Astrocyte (in vitro differentiated cells and primary cell): ENCODE results near the gene ZMAT2. TPM values are rescaled to one million over a fixed set of nuclear protein-coding genes. Genes with fewer than 3 reads are reported as not detected.
"Not testable (repeated sequence)": the region's sequence is repeated elsewhere in the genome, so short reads cannot be mapped to it uniquely, and the experiment has no call there.

Source experiments
- DNase-seq: peaks from one replicate; pipeline ENCODE4 v3.0.0-alpha.2; 2010; ENCODE audit warnings: low read depth
- FAIRE-seq: peaks from 2 replicates; lab custom pipeline; 2011; peaks lifted over from hg19 to GRCh38; lab: Jason Lieb, UNC
- H2AFZ ChIP-seq: 2 replicates; pipeline ENCODE4 v1.6.0; 2012; ENCODE audit warnings: low read depth, low read length, inconsistent platforms
- H3K27ac ChIP-seq: 2 replicates; pipeline ENCODE4 v1.5.1; 2011; ENCODE audit warnings: low read depth, low read length, inconsistent platforms
- H3K27me3 ChIP-seq: 2 replicates; pipeline ENCODE4 v1.6.0; 2011; ENCODE audit warnings: low read length, inconsistent platforms; ENCODE audit not compliant: insufficient read depth
- H3K36me3 ChIP-seq: 2 replicates; pipeline ENCODE4 v1.5.1; 2011; ENCODE audit warnings: low read length, inconsistent platforms; ENCODE audit not compliant: insufficient read depth
- H3K4me1 ChIP-seq: 2 replicates; pipeline ENCODE4 v1.5.1; 2011; ENCODE audit warnings: low read length, inconsistent platforms; ENCODE audit not compliant: insufficient read depth
- H3K4me2 ChIP-seq: 2 replicates; pipeline ENCODE4 v1.6.0; 2012; ENCODE audit warnings: low read length, inconsistent platforms
- H3K4me3 ChIP-seq: 2 replicates; pipeline ENCODE4 v1.5.1; 2011; ENCODE audit warnings: low read depth, mild to moderate bottlenecking, low read length, inconsistent platforms; ENCODE audit not compliant: insufficient read depth
- H3K79me2 ChIP-seq: 2 replicates; pipeline ENCODE4 v1.6.0; 2012; ENCODE audit warnings: mild to moderate bottlenecking, low read length, inconsistent platforms; ENCODE audit not compliant: insufficient read depth
- H3K9ac ChIP-seq: 2 replicates; pipeline ENCODE4 v1.6.0; 2012; ENCODE audit warnings: mild to moderate bottlenecking, low read length, inconsistent platforms
- H3K9me3 ChIP-seq: 2 replicates; pipeline ENCODE4 v1.5.1; 2012; ENCODE audit warnings: low read depth, mild to moderate bottlenecking, low read length, inconsistent platforms; ENCODE audit not compliant: insufficient read depth
- H4K20me1 ChIP-seq: 2 replicates; pipeline ENCODE4 v1.6.0; 2012; ENCODE audit warnings: low read length, inconsistent platforms; ENCODE audit not compliant: insufficient read depth
- H3K27ac Mint-ChIP-seq: one replicate; pipeline ENCODE4 v1.8.0; 2021; ENCODE audit warnings: mild to moderate bottlenecking, mixed read lengths; ENCODE audit not compliant: unreplicated experiment
- H3K27me3 Mint-ChIP-seq: one replicate; pipeline ENCODE4 v1.8.0; 2021; ENCODE audit warnings: low read depth, mixed read lengths; ENCODE audit not compliant: unreplicated experiment
- H3K36me3 Mint-ChIP-seq: one replicate; pipeline ENCODE4 v1.8.0; 2021; ENCODE audit warnings: low read depth, mixed read lengths; ENCODE audit not compliant: unreplicated experiment
- H3K4me1 Mint-ChIP-seq: one replicate; pipeline ENCODE4 v1.8.0; 2021; ENCODE audit warnings: low read depth, mixed read lengths; ENCODE audit not compliant: unreplicated experiment
- H3K4me3 Mint-ChIP-seq: one replicate; pipeline ENCODE4 v1.8.0; 2021; ENCODE audit warnings: mild to moderate bottlenecking, moderate library complexity, mixed read lengths; ENCODE audit not compliant: unreplicated experiment
- H3K9me3 Mint-ChIP-seq: one replicate; pipeline ENCODE4 v1.8.0; 2021; ENCODE audit warnings: mild to moderate bottlenecking, mixed read lengths; ENCODE audit not compliant: unreplicated experiment
- CTCF ChIP-seq: IDR thresholded peaks from 2 replicates; pipeline ENCODE4 v1.5.1; 2011; ENCODE audit warnings: low read depth, mild to moderate bottlenecking, inconsistent platforms, low read length, moderate library complexity; ENCODE audit not compliant: insufficient read depth
- EZH2 ChIP-seq: IDR thresholded peaks from 2 replicates; pipeline ENCODE4 v1.6.1; 2012; ENCODE audit warnings: mild to moderate bottlenecking, low read length, inconsistent platforms; ENCODE audit not compliant: insufficient read depth
- total RNA-seq: library from RNA; stranded (reverse); gene quantifications from 2 replicates; pipeline ENCODE4 v1.2.1, GENCODE V29; 2021

The ZMAT2 gene
- total RNA-seq, 1 donor from 2014 or later: 57.4 TPM

GRCh38 chr5:140664030-140664358 is 36.3 kb upstream of the ZMAT2 start:
- H3K36me3 ChIP-seq: peaks cover 36% of the 10 kb centered on the region
- FAIRE-seq: no peak
- H3K4me2 ChIP-seq: peak overlapping the region; percentile 98
- H3K4me1 Mint-ChIP-seq: peaks cover 18% of the 10 kb centered on the region
- peaks cover 2% of the 10 kb centered on the region for H3K9me3 Mint-ChIP-seq
- H3K79me2 ChIP-seq: peaks cover 42% of the 10 kb centered on the region
- H3K27me3 Mint-ChIP-seq: no peaks in the 10 kb centered on the region
- peaks cover 29% of the 10 kb centered on the region for H4K20me1 ChIP-seq
- H3K4me3 Mint-ChIP-seq: peak overlapping the region; percentile 97
- H3K4me1 ChIP-seq: no peaks in the 10 kb centered on the region
- H3K27ac ChIP-seq: peak overlapping the region; percentile 84
- no peaks in the 10 kb centered on the region for H3K27me3 ChIP-seq
- H3K9me3 ChIP-seq: no peaks in the 10 kb centered on the region
- peak overlapping the region; percentile 90 for H2AFZ ChIP-seq
- peak overlapping the region; percentile 90 for H3K9ac ChIP-seq
- peak overlapping the region; percentile 96 for H3K27ac Mint-ChIP-seq
- no peak for DNase-seq
- H3K4me3 ChIP-seq: peak overlapping the region; percentile 94
- peaks cover 27% of the 10 kb centered on the region for H3K36me3 Mint-ChIP-seq
- TF ChIP-seq EZH2 (no peak), CTCF (no peak)

GRCh38 chr5:140664359-140665119 is 35.7 kb upstream of the ZMAT2 start, which contains the start of gene WDR55:
WDR55 (plus strand) TSS chr5:140664904; CDS start chr5:140664913, 9 bp downstream.
- Histone ChIP-seq H3K36me3 (peaks cover 34% of the 10 kb centered on the region), H4K20me1 (peaks cover 34% of the 10 kb centered on the region), H3K79me2 (peaks cover 46% of the 10 kb centered on the region), H3K4me3 (peak within 1 kb of the TSS; percentile 94), H3K9me3 (no peaks in the 10 kb centered on the region), H3K4me1 (no peaks in the 10 kb centered on the region), H3K27me3 (no peaks in the 10 kb centered on the region), H3K9ac (peak within 1 kb of the TSS; percentile 90), H2AFZ (peak within 1 kb of the TSS; percentile 90), H3K27ac (peak within 1 kb of the TSS; percentile 84), H3K4me2 (peak within 1 kb of the TSS; percentile 98)
- no peak for TF ChIP-seq EZH2
- no peak for TF ChIP-seq CTCF
- H3K4me3 Mint-ChIP-seq: peak within 1 kb of the TSS; percentile 97
- H3K4me1 Mint-ChIP-seq: peaks cover 14% of the 10 kb centered on the region
- FAIRE-seq: no peak
- peak within 1 kb of the TSS; percentile 96 for H3K27ac Mint-ChIP-seq
- peaks cover 24% of the 10 kb centered on the region for H3K36me3 Mint-ChIP-seq
- H3K27me3 Mint-ChIP-seq: no peaks in the 10 kb centered on the region
- peak; percentile 87 for DNase-seq
- H3K9me3 Mint-ChIP-seq: peaks cover 2% of the 10 kb centered on the region

- H3K4me3 ChIP-seq, H3K9ac ChIP-seq, H3K9me3 ChIP-seq, H3K9me3 Mint-ChIP-seq, H2AFZ ChIP-seq, H3K27ac ChIP-seq, DNase-seq, H3K27me3 Mint-ChIP-seq, H3K27ac Mint-ChIP-seq, H3K27me3 ChIP-seq, H3K4me3 Mint-ChIP-seq, H3K4me2 ChIP-seq, FAIRE-seq, H3K4me1 ChIP-seq: not testable (repeated sequence)
- Mint-ChIP-seq H3K4me1 (peaks cover 14% of the 10 kb centered on the region), H3K36me3 (peaks cover 29% of the 10 kb centered on the region)
- H3K79me2 ChIP-seq: peaks cover 33% of the 10 kb centered on the region
- H3K36me3 ChIP-seq: peaks cover 30% of the 10 kb centered on the region
- peaks cover 43% of the 10 kb centered on the region for H4K20me1 ChIP-seq
Observed at GRCh38 chr5:140671035-140671434, 29.2 kb upstream of the ZMAT2 start.
